HG03575 (cell line): ENCODE measurements around the gene ZDHHC24.
A peak's percentile ranks its signal among the peaks of the same experiment; 100 is the strongest.
"Not testable (repeated sequence)": the region's sequence is repeated elsewhere in the genome, so short reads cannot be mapped to it uniquely, and the experiment has no call there.

Experiments
- ATAC-seq: cut with Tn5 transposase; IDR thresholded peaks from one replicate; pipeline ENCODE4 v1.9.1; 2021; ENCODE audit not compliant: unreplicated experiment, insufficient number of reproducible peaks, low FRiP score; ENCODE audit errors: extremely low read depth

ZDHHC24 gene

GRCh38 chr11:66545701-66546367 lies at the start of gene ZDHHC24:
Gene ZDHHC24, minus strand, starts transcription at chr11:66546048. Its CDS starts 45 bp downstream, at chr11:66546003.
- peak; percentile 50 for ATAC-seq

DNA sequence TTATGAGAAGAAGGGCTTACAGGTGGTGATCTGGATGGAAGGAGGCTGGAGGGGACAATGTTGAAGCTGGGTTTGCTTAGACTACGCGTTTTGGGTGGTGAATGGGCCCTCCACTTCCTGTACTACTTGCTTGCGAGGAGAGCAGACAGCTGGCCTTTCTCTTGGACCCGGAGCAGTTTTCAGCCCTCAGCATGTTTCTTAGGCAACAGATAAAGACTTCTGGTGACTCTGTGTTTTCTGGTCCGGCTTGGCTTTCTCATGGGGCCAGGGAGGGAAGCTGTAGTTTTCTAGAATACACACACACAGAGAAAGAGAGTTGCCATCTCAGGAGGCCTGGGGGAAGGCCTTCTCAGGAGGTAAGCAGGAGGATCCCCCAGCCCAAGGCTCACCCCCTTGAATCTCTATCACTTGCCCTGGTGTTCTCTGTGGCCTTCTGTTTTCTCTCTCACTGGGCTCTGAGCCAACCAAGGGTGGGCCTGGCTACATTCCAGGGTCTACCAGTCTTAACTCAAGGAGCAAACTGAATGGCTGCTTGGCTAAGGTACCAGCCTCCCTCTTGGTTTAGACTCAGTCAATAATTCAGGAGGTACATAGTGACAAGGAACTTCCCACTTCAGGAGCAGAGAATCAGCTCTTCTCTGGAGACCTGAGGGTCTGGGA lies 49.5 kb upstream of the ZDHHC24 start:
- ATAC-seq, result no peak

GRCh38 chr11:66593650-66594049 lies 47.8 kb upstream of the ZDHHC24 start:
- ATAC-seq, result no peak

GRCh38 chr11:66593303-66593635 lies 47.4 kb upstream of the ZDHHC24 start:
- ATAC-seq, result no peak

- no peak for ATAC-seq
These were observed 46.8 kb upstream of the ZDHHC24 start, which contains the start of the genes CCDC87 and CCS for GRCh38 chr11:66592457-66593302. Gene CCDC87, minus strand, starts transcription at chr11:66593063. Its CDS starts 48 bp downstream, at chr11:66593015. Gene CCS, plus strand, starts transcription at chr11:66593185. Its CDS starts 77 bp downstream, at chr11:66593262.

DNA sequence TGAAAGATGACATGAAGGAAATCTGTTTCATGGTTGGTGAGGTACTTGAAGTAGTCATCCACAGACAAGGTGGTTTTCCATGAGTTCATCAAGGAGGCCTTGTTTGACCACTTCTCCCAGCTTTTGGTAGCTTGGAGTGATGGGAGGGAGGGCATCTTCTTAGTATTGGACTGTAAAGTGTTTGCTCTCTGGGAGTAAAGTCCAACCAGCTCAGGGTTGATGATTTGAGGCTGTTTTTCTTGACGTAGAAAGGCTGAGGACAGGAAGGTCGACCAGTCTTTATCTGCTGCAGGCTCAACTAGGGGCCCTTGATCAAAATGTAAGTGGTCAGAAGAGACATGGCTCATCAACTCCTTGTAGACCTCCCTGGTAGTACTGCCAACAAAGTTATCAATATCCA lies 45.3 kb upstream of the ZDHHC24 start:
- no peak for ATAC-seq

- ATAC-seq, result no peak
These were observed 44.3 kb upstream of the ZDHHC24 start for GRCh38 chr11:66589996-66590675.

- not testable (repeated sequence) for ATAC-seq
These were observed 43.5 kb upstream of the ZDHHC24 start for GRCh38 chr11:66589315-66589714.

DNA sequence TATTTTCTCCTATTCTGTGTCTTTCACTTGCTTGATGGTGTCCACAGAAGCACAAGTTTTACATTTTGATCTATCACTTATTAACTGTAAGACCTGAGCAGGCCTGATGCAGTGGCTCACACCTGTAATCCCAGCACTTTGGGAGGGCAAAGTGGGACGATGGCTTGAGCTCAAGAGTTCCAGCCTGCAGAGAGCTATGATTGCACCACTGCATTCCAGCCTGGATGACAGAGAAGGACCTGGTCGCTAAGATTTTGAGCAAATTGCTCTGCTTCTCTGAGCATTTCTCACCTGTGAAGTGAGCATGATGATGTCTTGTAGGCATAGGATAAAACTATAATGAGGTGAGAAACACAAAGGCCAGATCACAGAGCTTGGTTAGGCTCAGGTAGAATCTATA lies 40.3 kb upstream of the ZDHHC24 start:
- ATAC-seq, result no peak

DNA sequence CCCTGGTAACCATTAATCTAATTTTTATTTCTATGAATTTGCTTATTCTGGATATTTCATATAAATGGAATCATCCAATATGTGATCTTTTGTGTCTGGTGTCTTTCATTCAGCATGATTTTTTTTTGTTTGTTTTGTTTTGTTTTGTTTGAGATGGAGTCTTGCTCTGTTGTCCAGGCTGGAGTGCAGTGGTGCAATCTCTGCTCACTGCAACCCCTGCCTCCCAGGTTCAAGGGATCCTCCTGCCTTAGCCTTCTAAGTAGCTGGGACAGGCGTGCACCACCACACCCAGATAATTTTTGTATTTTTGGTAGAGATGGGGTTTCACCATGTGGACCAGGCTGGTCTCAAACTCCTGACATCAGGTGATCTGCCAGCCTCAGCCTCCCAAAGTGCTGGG lies 39.6 kb upstream of the ZDHHC24 start:
- not testable (repeated sequence) for ATAC-seq

- ATAC-seq, result not testable (repeated sequence)
These were observed 36.8 kb upstream of the ZDHHC24 start for GRCh38 chr11:66582565-66583147.

DNA sequence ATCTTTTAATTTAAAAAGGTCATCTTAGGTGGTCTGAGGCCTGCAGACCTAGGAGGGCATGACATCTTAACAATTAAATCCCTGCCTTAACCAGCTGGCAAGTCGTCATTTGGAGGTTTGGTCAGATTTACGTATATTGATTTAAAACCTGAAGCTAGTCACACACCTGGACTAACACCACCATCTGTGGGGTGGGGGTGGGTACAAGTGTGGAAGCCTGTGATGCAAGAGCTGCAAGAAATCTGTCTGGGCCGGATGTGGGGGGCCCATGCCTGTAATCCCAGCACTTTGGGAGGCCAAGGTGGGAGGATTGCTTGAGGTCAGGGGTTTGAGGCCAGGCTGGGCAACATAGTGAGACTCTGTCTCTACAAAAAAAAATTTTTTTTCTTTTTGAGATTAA lies 35.4 kb upstream of the ZDHHC24 start:
- no peak for ATAC-seq

DNA sequence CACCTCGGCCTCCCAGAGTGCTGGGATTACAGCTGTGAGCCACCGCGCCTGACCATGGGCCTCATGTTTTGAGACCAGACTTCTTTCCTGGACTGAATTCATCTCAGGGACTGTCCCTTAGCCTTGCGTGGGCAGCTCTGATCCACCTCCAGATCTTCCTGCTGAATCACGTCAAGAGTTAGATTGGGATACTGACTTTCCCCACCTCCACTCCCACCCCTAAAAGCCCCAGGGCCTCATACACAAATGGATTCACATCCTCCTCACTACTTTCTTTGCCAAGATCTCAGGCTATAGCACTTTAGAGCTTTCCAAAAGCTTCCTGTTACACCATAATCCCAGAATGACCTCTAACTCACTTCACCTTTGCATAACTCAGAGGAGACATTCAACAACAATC lies 35.0 kb upstream of the ZDHHC24 start:
- no peak for ATAC-seq

DNA sequence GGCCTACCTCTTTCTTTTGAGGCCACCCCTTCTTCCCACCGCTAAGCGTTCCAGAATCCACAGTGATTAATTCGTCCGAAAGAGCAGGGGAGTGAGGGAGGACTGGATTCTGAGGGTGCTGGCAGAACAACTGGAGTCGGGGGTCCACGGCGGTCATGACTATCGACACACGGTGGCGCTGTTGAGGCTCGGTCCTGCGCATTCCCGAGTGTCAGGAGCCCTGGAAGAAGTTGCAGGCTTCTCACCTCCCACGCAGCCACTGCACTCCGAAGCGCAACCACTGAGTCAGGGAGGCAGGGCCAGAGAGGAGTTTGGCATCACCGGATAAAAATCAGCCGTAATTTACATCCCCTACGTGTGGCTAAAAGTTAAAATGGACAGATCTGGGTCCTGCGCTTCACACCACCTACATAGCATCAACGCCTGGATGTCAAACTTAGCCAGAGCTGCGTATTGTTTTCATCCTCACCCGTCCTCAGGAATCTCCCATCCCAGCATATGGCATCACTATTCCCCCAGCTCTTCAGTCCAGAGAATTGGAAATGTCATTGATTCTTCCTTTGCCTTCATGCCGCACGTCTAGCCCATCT lies 33.3 kb upstream of the ZDHHC24 start:
- no peak for ATAC-seq

GRCh38 chr11:66570850-66571180 lies 25.0 kb upstream of the ZDHHC24 start:
- no peak for ATAC-seq

DNA sequence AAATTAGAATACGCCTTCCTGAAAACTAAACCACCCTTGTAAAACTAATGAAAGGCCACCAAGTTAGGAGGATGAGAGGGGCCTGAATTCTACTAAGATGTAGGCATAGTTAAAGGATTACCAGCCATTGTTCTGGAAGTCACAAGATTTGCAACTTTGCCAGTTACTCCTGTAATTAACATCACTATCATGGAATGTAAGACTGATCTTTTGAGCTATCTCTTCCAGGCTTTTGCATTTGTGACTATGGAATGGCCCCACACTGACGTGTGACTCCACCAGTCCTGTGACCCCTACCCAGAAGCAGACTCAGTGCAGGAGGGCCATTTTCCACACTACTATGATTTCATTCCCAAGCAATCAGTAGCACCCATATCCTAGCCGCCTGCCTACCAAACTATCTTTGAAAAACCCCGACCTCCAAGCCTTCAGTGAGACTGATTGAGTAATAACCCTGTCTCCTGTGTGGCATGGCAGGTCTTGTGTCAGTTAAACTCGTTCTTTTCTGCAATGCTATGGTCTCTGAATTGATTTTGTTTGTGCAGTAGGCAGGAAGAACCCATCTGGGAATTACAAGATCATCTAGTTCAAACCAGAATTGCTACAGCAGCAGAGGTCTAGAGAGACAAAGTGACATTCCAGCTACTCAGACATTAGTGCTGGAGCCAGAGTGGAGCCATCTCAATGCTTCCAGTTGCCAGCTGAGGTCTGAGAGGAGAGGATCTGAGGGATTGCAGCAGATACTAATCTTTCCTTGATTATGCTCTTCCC lies 24.4 kb upstream of the ZDHHC24 start:
- ATAC-seq, result no peak

GRCh38 chr11:66569076-66569475 lies 23.2 kb upstream of the ZDHHC24 start:
- no peak for ATAC-seq
